Spleen (tissue), 11 donors: ENCODE results near the gene GPD1L. TPM values are rescaled to one million over a fixed set of nuclear protein-coding genes. Genes with fewer than 3 reads are reported as not detected.

Experiments used
- DNase-seq: peaks from one replicate; pipeline ENCODE4 v3.0.0-alpha.2; 2020
- H3K27ac ChIP-seq, 8 donors: fragments of 200-600 bp; sonication (generic) in 7 of 8; 1 replicate in 4 of 8; 2 replicates in 4 of 8; pipeline versions ENCODE4 v1.5.0 to v1.8.0; 2016 to 2021; ENCODE audit warnings: inconsistent platforms in 4 of 8, mild to moderate bottlenecking in 4 of 8, moderate library complexity in 1 of 8
- H3K27me3 ChIP-seq, 7 donors: fragments of 200-600 bp; sonication (generic) in 6 of 7; replicated peaks in 1 of 7; 1 replicate in 4 of 7; 2 replicates in 3 of 7; pipeline versions ENCODE4 v1.5.0 to v1.8.0; 2016 to 2021; ENCODE audit warnings: inconsistent platforms in 3 of 7, mild to moderate bottlenecking in 1 of 7
- H3K36me3 ChIP-seq, 6 donors: fragments of 200-600 bp; sonication (generic) in 5 of 6; 1 replicate in 4 of 6; 2 replicates in 2 of 6; pipeline versions ENCODE4 v1.5.0 to v1.8.0; 2016 to 2021; ENCODE audit warnings: inconsistent platforms in 2 of 6
- H3K4me1 ChIP-seq, 6 donors: fragments of 200-600 bp; sonication (generic) in 5 of 6; 1 replicate in 3 of 6; 2 replicates in 3 of 6; pipeline versions ENCODE4 v1.5.0 to v1.8.0; 2016 to 2021; ENCODE audit warnings: inconsistent platforms in 3 of 6
- H3K4me3 ChIP-seq, 8 donors: fragments of 200-600 bp; sonication (generic) in 7 of 8; 1 replicate in 4 of 8; 2 replicates in 4 of 8; pipeline versions ENCODE4 v1.5.0 to v1.8.0; 2016 to 2021; ENCODE audit warnings: inconsistent platforms in 4 of 8, mild to moderate bottlenecking in 4 of 8, moderate library complexity in 2 of 8
- H3K9me3 ChIP-seq, 8 donors: fragments of 200-600 bp; sonication (generic) in 7 of 8; 1 replicate in 4 of 8; 2 replicates in 4 of 8; pipeline versions ENCODE4 v1.5.0 to v1.8.0; 2016 to 2021; ENCODE audit warnings: inconsistent platforms in 4 of 8
- CTCF ChIP-seq, 11 experiments: fragments of 200-600 bp in 7 of 11; fragments of 450-650 bp in 4 of 11; sonication (generic) in 4 of 11; IDR thresholded peaks in 8 of 11; conservative IDR thresholded peaks in 3 of 11; 1 replicate in 7 of 11; 2 replicates in 4 of 11; pipeline versions ENCODE4 v1.4.0 to v1.8.0; 2016 to 2021; ENCODE audit warnings: antibody characterized with exemption in 11 of 11, inconsistent platforms in 4 of 11, mild to moderate bottlenecking in 1 of 11
- POLR2A ChIP-seq, 3 donors: fragments of 450-650 bp; IDR thresholded peaks; one replicate each; pipeline ENCODE4 v1.5.1; 2017; ENCODE audit warnings: antibody characterized with exemption in 3 of 3, mild to moderate bottlenecking in 1 of 3
- POLR2AphosphoS5 ChIP-seq, 3 donors: sonication (generic); formaldehyde crosslinking; IDR thresholded peaks; one replicate each; pipeline ENCODE4 v1.5.1; 2017; ENCODE audit warnings: antibody characterized with exemption in 3 of 3
- WGBS, 5 donors: extraction: QIAGEN DNeasy Blood & Tissue Kit in 3 of 5; methylation state at CpG; one replicate each; pipeline versions ENCODE4 v1.1.5 to v1.1.7; 2013 to 2018; 5-methylcytosine and 5-hydroxymethylcytosine counted together
- intact Hi-C: fragments of 100-400 bp; cut with DNase I; formaldehyde crosslinking; loops from one replicate; pipeline ENCODE4 v1.15.0; 2023; ENCODE audit warnings: low total_unique reads
- polyA plus RNA-seq, 3 donors: library from polyadenylated mRNA; stranded (reverse); fragments of 200-250 nt; gene quantifications; one replicate each; pipeline ENCODE4 v1.2.1, GENCODE V29; 2013
- total RNA-seq, 7 donors: library from RNA; depleted of rRNA in 3 of 7; stranded (reverse); fragments of >200 nt in 3 of 7; fragmentation: NEBNext Ultra II Directional in 4 of 7; extraction: Animal tissue kit (Norgen Biotek cat#: 25700) in 4 of 7; gene quantifications; one replicate each; pipeline versions ENCODE4 v1.1.0 to v1.2.1, GENCODE V29; 2016 to 2021
- donor health status: healthy with polysubstance abuse.
- donor health status: DM: no; HTN: no; CAD: no; lungs with moderate emphysema.
- donor health status: DM: no; HTN: no; CAD: no.
- donor health status: Bipolar disorder and iron deficiency.
- donor health status: healthy.
- donor health status: DM: no; HTN: no; CAD: no.
- donor health status: DM: yes; HTN: yes; CAD: no.

Gene GPD1L
- total and polyA plus RNA-seq, 10 donors: 6.2 to 38.9 (median 25.1) TPM

- no peak for DNase-seq
- Histone ChIP-seq H3K9me3 (no peaks in the 10 kb centered on the region), H3K27me3 (no peaks in the 10 kb centered on the region), H3K27ac (no peak overlapping the region), H3K4me3 (no peak overlapping the region), H3K4me1 (no peaks in the 10 kb centered on the region), H3K36me3 (peaks cover 3 to 98% (median 41%) of the 10 kb centered on the region in 6 donors)
- intact Hi-C loops: no loop called here
- TF ChIP-seq CTCF (IDR thresholded peaks at IDR 0.05 in 8 of 11, conservative IDR thresholded peaks at IDR 0.05 in 3 of 11): no peak
- no peak for TF ChIP-seq POLR2A (IDR thresholded peaks at IDR 0.05)
- TF ChIP-seq POLR2AphosphoS5 (IDR thresholded peaks at IDR 0.05): no peak
- WGBS, 5 donors: 95 to 100% (median 98%) methylated on average over 2 to 3 of the region's 3 CpGs
These were observed 48.7 kb downstream of the GPD1L start for GRCh38 chr3:32155117-32155516.

GRCh38 chr3:32157600-32158264, 51.3 kb downstream of the GPD1L start:
- intact Hi-C loops: no loop called here
- Histone ChIP-seq H3K36me3 (peaks cover 0 to 92% (median 27%) of the 10 kb centered on the region in 6 donors), H3K27me3 (no peaks in the 10 kb centered on the region), H3K27ac (no peak overlapping the region), H3K4me1 (no peaks in the 10 kb centered on the region), H3K4me3 (no peak overlapping the region), H3K9me3 (no peaks in the 10 kb centered on the region)
- 79 to 86% (median 82%) methylated on average over 7 of the region's 7 CpGs for WGBS, 5 donors
- no peak for DNase-seq
- no peak for TF ChIP-seq CTCF (IDR thresholded peaks at IDR 0.05 in 8 of 11, conservative IDR thresholded peaks at IDR 0.05 in 3 of 11)
- no peak for TF ChIP-seq POLR2AphosphoS5 (IDR thresholded peaks at IDR 0.05)
- TF ChIP-seq POLR2A (IDR thresholded peaks at IDR 0.05): no peak

- no peaks in the 10 kb centered on the region for H3K27me3 ChIP-seq
- no peak for DNase-seq
- no peak overlapping the region for H3K27ac ChIP-seq
- intact Hi-C loops: no loop called here
- no peak overlapping the region for H3K4me3 ChIP-seq
- peaks cover 0 to 93% (median 32%) of the 10 kb centered on the region in 6 donors for H3K36me3 ChIP-seq
- H3K9me3 ChIP-seq: no peaks in the 10 kb centered on the region
- 83 to 94% (median 85%) methylated on average over 3 of the region's 3 CpGs for WGBS, 5 donors
- H3K4me1 ChIP-seq: no peaks in the 10 kb centered on the region
- TF ChIP-seq POLR2AphosphoS5 (IDR thresholded peaks at IDR 0.05) (no peak), CTCF (IDR thresholded peaks at IDR 0.05 in 8 of 11, conservative IDR thresholded peaks at IDR 0.05 in 3 of 11) (no peak), POLR2A (IDR thresholded peaks at IDR 0.05) (no peak)
These were observed 54.3 kb downstream of the GPD1L start for GRCh38 chr3:32160706-32161214.

GRCh38 chr3:32165442-32165841, 59.0 kb downstream of the GPD1L start:
- TF ChIP-seq POLR2AphosphoS5 (IDR thresholded peaks at IDR 0.05) (no peak), POLR2A (IDR thresholded peaks at IDR 0.05) (no peak), CTCF (IDR thresholded peaks at IDR 0.05 in 8 of 11, conservative IDR thresholded peaks at IDR 0.05 in 3 of 11) (no peak)
- Histone ChIP-seq H3K4me1 (no peaks in the 10 kb centered on the region), H3K4me3 (no peak overlapping the region), H3K9me3 (peaks cover 0 to under 1% (median under 1%) of the 10 kb centered on the region in 8 donors), H3K27me3 (no peaks in the 10 kb centered on the region), H3K36me3 (peaks cover 0 to 93% (median 29%) of the 10 kb centered on the region in 6 donors), H3K27ac (no peak overlapping the region)
- DNase-seq: no peak
- WGBS, 5 donors: 90 to 100% (median 92%) methylated on average over 1 of the region's 1 CpG
- intact Hi-C loops: no loop called here
